PC-9 (cell line): ENCODE data around the gene SERINC5. TPM values are rescaled to one million over a fixed set of nuclear protein-coding genes. Genes with fewer than 3 reads are reported as not detected.
A peak's percentile ranks its signal among the peaks of the same experiment; 100 is the strongest.
"Not testable (repeated sequence)": the region's sequence is repeated elsewhere in the genome, so short reads cannot be mapped to it uniquely, and the experiment has no call there.

Experiments
- BruUV-seq: library from RNA; stranded (reverse); fragments of 400-500 nt; replicated peaks from 2 replicates; lab custom pipeline; 2021; lab: Mats Ljungman, UMichigan
- CTCF ChIA-PET: fragments of 300-600 bp; sonication (Branson Sonifier 250); formaldehyde crosslinking; loops from one replicate; lab custom pipeline; 2022; ENCODE audit warnings: antibody characterized with exemption; lab: Charles Lee
- POLR2A ChIA-PET: fragments of 300-600 bp; sonication (Branson Sonifier 250); formaldehyde crosslinking; loops from one replicate; lab custom pipeline; 2022; ENCODE audit warnings: antibody characterized with exemption; ENCODE audit not compliant: unreplicated experiment; lab: Charles Lee
- DNase-seq, 2 experiments: peaks; one replicate each; pipeline versions ENCODE4 v3.0.0 to v3.0.0-alpha.2; 2015 to 2022; ENCODE audit warnings: mixed read lengths in 1 of 2
- H2AFZ ChIP-seq: fragments of 200-600 bp; sonication (generic); 2 replicates; pipeline ENCODE4 v1.8.1; 2017; ENCODE audit warnings: antibody characterized with exemption
- H3F3A ChIP-seq: fragments of 200-600 bp; sonication (generic); 2 replicates; pipeline ENCODE4 v1.8.1; 2017; ENCODE audit warnings: antibody characterized with exemption, mild to moderate bottlenecking, low read depth; ENCODE audit not compliant: insufficient read depth
- H3K27ac ChIP-seq: fragments of 200-600 bp; sonication (generic); 2 replicates; pipeline ENCODE4 v1.6.1; 2016; ENCODE audit warnings: mixed run types
- H3K27me3 ChIP-seq: fragments of 200-600 bp; sonication (generic); 2 replicates; pipeline ENCODE4 v1.6.1; 2016; ENCODE audit warnings: low read depth, mixed run types; ENCODE audit not compliant: insufficient read depth
- H3K36me3 ChIP-seq: fragments of 200-600 bp; sonication (generic); 2 replicates; pipeline ENCODE4 v1.6.1; 2016; ENCODE audit warnings: low read depth, mixed run types
- H3K4me1 ChIP-seq: fragments of 200-600 bp; sonication (generic); replicated peaks from 2 replicates; pipeline ENCODE4 v1.6.1; 2016; ENCODE audit warnings: mixed run types; ENCODE audit not compliant: insufficient read depth
- H3K4me2 ChIP-seq: fragments of 200-600 bp; sonication (generic); 2 replicates; pipeline ENCODE4 v1.6.1; 2017; ENCODE audit warnings: mixed run types
- H3K4me3 ChIP-seq: fragments of 200-600 bp; sonication (generic); 2 replicates; pipeline ENCODE4 v1.6.1; 2016; ENCODE audit warnings: mixed run types
- H3K79me2 ChIP-seq: fragments of 200-600 bp; sonication (generic); 2 replicates; pipeline ENCODE4 v1.6.1; 2017; ENCODE audit warnings: low read depth, mixed run types
- H3K9me2 ChIP-seq: fragments of 200-600 bp; sonication (generic); 2 replicates; pipeline ENCODE4 v1.8.1; 2017; ENCODE audit warnings: mild to moderate bottlenecking; ENCODE audit not compliant: insufficient read depth
- H3K9me3 ChIP-seq: fragments of 200-600 bp; sonication (generic); 2 replicates; pipeline ENCODE4 v1.8.1; 2016; ENCODE audit warnings: low read depth; ENCODE audit not compliant: insufficient read depth
- H4K20me1 ChIP-seq: fragments of 200-600 bp; sonication (generic); 2 replicates; pipeline ENCODE4 v1.8.1; 2017; ENCODE audit not compliant: insufficient read depth
- CTCF ChIP-seq: fragments of 200-600 bp; sonication (generic); conservative IDR thresholded peaks from 2 replicates; pipeline ENCODE4 v1.6.1; 2017; ENCODE audit warnings: mixed run types, antibody characterized with exemption, mild to moderate bottlenecking, moderate library complexity
- EZH2 ChIP-seq: fragments of 200-600 bp; sonication (generic); IDR thresholded peaks from 2 replicates; pipeline ENCODE4 v1.8.0; 2017; ENCODE audit warnings: antibody characterized with exemption, low read depth
- intact Hi-C: fragments of 100-400 bp; cut with micrococcal nuclease; formaldehyde crosslinking; loops from one replicate; pipeline ENCODE4 v1.10.0; 2022; ENCODE audit not compliant: unreplicated experiment
- total RNA-seq: library from RNA; stranded (reverse); gene quantifications from 2 replicates; pipeline ENCODE4 v1.2.3, GENCODE V29; 2021

Gene SERINC5
- total RNA-seq, 1 experiment from 2014 or later: 68.8 TPM

GRCh38 chr5:80091792-80092192, 164.1 kb downstream of the SERINC5 start:
- H3K79me2 ChIP-seq, H4K20me1 ChIP-seq, H3F3A ChIP-seq, H3K27me3 ChIP-seq, H3K36me3 ChIP-seq, BruUV-seq, H2AFZ ChIP-seq, H3K9me3 ChIP-seq, H3K4me1 ChIP-seq, H3K27ac ChIP-seq, H3K9me2 ChIP-seq, H3K4me3 ChIP-seq: not testable (repeated sequence)
- peak; percentile 9 to 40 for DNase-seq
- intact Hi-C loops: loop anchor here (1.0 to 5.0 kb wide), 5 partner anchors 166 to 1103 kb away; partner anchors contain the start of gene SERINC5
- peak overlapping the region; percentile 42; the same call in 1 of the 2 replicates for H3K4me2 ChIP-seq
- ChIA-PET CTCF (interaction anchor here (0.6 to 1.1 kb wide), 15 partner anchors 59 to 1622 kb away, joined by 3 to 16 read pairs (median 6); partner anchors contain the start of gene ZFYVE16), POLR2A (interaction anchor here (0.6 kb wide), 2 partner anchors 216 to 1099 kb away, joined by 13 to 14 read pairs; no protein-coding TSS in a partner anchor)
- TF ChIP-seq CTCF: peak; percentile 92

- no TSS peak for BruUV-seq
- ChIA-PET POLR2A (no interaction called here), CTCF (interaction anchor here (0.5 to 0.6 kb wide), 2 partner anchors 214 to 917 kb away, joined by 3 read pairs; no protein-coding TSS in a partner anchor)
- H3K4me2 ChIP-seq: no peak overlapping the region
- H4K20me1 ChIP-seq: no peaks in the 10 kb centered on the region
- no peak overlapping the region for H3K27ac ChIP-seq
- H3K4me1 ChIP-seq: no peaks in the 10 kb centered on the region
- H3K36me3 ChIP-seq: no peaks in the 10 kb centered on the region
- H3K27me3 ChIP-seq: no peaks in the 10 kb centered on the region
- H3K9me3 ChIP-seq: no peaks in the 10 kb centered on the region
- no peaks in the 10 kb centered on the region for H3K79me2 ChIP-seq
- DNase-seq: no peak
- intact Hi-C loops: loop anchor here (1.0 to 5.0 kb wide), 5 partner anchors 166 to 1104 kb away; partner anchors contain the start of gene SERINC5
- H3K4me3 ChIP-seq: no peak overlapping the region
- no peaks in the 10 kb centered on the region for H3K9me2 ChIP-seq
- no peaks in the 10 kb centered on the region for H3F3A ChIP-seq
- no peak overlapping the region for H2AFZ ChIP-seq
- no peak for TF ChIP-seq CTCF
- TF ChIP-seq EZH2: no peak
These were observed 165.0 kb downstream of the SERINC5 start for GRCh38 chr5:80090884-80091166.

- Histone ChIP-seq H3K27ac (no peak overlapping the region), H3K36me3 (no peaks in the 10 kb centered on the region), H4K20me1 (no peaks in the 10 kb centered on the region), H3F3A (no peaks in the 10 kb centered on the region; the same call in 1 of the 2 replicates), H2AFZ (peak overlapping the region; percentile 78), H3K27me3 (no peaks in the 10 kb centered on the region), H3K79me2 (no peaks in the 10 kb centered on the region), H3K4me1 (peaks cover 7% of the 10 kb centered on the region; the same call in 1 of the 2 replicates), H3K4me2 (peak overlapping the region; percentile 88), H3K4me3 (peak overlapping the region; percentile 53; the same call in 1 of the 2 replicates), H3K9me2 (no peaks in the 10 kb centered on the region), H3K9me3 (no peaks in the 10 kb centered on the region)
- no TSS peak for BruUV-seq
- CTCF ChIA-PET: interaction anchor here (0.5 to 2.2 kb wide), 20 partner anchors 9 to 1705 kb away, joined by 3 to 13 read pairs (median 4); no protein-coding TSS in a partner anchor
- peak; percentile 37 to 72 for DNase-seq
- intact Hi-C loops: loop anchor here (1.0 to 2.0 kb wide), 6 partner anchors 225 to 1062 kb away; no protein-coding TSS in a partner anchor
- TF ChIP-seq CTCF: peak; percentile 82
- TF ChIP-seq EZH2: no peak
- POLR2A ChIA-PET: interaction anchor here (0.5 to 0.7 kb wide), 3 partner anchors 573 to 1608 kb away, joined by 3 to 19 read pairs (median 4); no protein-coding TSS in a partner anchor
These were observed 172.6 kb downstream of the SERINC5 start for GRCh38 chr5:80083101-80083890.
